ENCODE results near the gene PKN3.
A peak's percentile ranks its signal among the peaks of the same experiment; 100 is the strongest.
"Not testable (repeated sequence)": the region's sequence is repeated elsewhere in the genome, so short reads cannot be mapped to it uniquely, and the experiment has no call there.

Gene PKN3

DNA sequence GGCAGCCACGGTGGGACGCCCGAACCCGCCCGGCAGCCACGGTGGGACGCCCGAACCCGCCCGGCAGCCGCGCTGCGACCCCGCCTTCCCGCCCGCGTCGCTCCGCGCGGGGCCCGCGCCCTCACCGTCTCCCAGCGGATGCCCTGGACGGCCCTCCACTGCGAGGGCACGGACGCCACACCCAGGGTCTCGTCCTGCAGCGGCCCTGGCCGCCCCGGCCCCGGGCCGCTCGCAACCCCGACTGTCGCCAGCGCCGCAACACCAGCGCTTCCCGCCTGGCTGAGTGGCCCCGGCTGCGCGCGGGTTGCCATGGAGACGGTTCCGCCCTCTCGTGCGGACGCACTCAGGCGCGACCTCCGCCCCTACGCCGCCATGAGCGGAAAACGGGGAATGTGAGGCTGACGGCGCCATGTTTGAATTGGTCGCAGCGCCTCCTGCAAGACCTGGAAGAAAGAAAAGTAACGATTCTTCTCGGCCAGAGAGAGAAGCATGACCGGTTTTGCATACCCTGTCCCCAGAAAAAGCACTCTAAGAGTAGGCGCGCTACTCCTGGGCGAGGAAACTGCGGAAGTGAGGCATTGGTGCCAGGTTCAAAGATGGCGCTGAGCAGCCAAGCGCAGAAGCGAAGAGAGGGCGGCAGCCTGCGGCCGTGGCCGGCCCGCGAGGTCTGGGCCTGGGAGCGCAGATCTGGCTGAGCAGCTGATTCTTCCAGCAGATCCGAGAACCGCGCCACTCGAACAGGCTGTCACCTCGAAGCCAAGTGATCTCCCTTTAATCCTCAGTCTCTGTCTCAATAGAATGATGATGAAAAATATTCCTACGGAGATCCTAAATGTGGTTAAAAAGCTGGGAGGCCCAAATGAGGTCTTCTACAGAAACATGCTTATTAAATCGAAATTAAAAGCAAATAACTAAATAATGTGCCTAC lies 45.6 kb upstream of the PKN3 start, which contains the start of gene DYNC2I2:
DYNC2I2 (minus strand) TSS at position 432 of the 928 bp plus-strand sequence; CDS start at position 311, 121 bp downstream.
- Histone ChIP-seq H3K27ac (ENCODE audit: low read depth, low read length, poor library complexity, severe bottlenecking) (peak within 1 kb of the TSS; percentile 95), H3K9ac (ENCODE audit: low read length) (peak within 1 kb of the TSS; percentile 76), H3K4me2 (ENCODE audit: low read length) (peak within 1 kb of the TSS; percentile 68), H3K79me2 (ENCODE audit: insufficient read depth, low read length) (no peaks in the 10 kb centered on the region), H3K4me1 (ENCODE audit: insufficient read depth, low read length, severe bottlenecking) (peaks cover 11% of the 10 kb centered on the region), H4K20me1 (ENCODE audit: insufficient read depth, low read length) (no peaks in the 10 kb centered on the region), H3K9me2 (ENCODE audit: low read depth, low read length) (no peaks in the 10 kb centered on the region), H3K9me3 (ENCODE audit: low read length) (no peaks in the 10 kb centered on the region), H2AFZ (ENCODE audit: low read length) (peak within 1 kb of the TSS; percentile 0; the same call in 1 of the 2 replicates), H3K4me3 (ENCODE audit: low read depth, low read length, poor library complexity, severe bottlenecking) (peak within 1 kb of the TSS; percentile 69), H3K36me3 (ENCODE audit: insufficient read depth, low read length) (0 out of 2 replicates have a peak, but pooled peaks cover 6% of the 10 kb centered on the region), H3F3A (ENCODE audit: insufficient read depth, low read length) (no peaks in the 10 kb centered on the region), H3K27me3 (ENCODE audit: insufficient read depth, low read length) (no peaks in the 10 kb centered on the region)
- no peak for TF ChIP-seq EZH2 (IDR thresholded peaks at IDR 0.05; ENCODE audit: borderline replicate concordance, low read length)
- TF ChIP-seq CTCF (IDR thresholded peaks at IDR 0.05; ENCODE audit: low read length): no peak

GRCh38 chr9:128657344-128657704 lies 45.0 kb upstream of the PKN3 start:
- TF ChIP-seq EZH2 (IDR thresholded peaks at IDR 0.05; ENCODE audit: borderline replicate concordance, low read length) (no peak), CTCF (IDR thresholded peaks at IDR 0.05; ENCODE audit: low read length) (no peak)
- H3K9me3 ChIP-seq (ENCODE audit: low read length): no peaks in the 10 kb centered on the region
- peaks cover 11% of the 10 kb centered on the region for H3K4me1 ChIP-seq (ENCODE audit: insufficient read depth, low read length, severe bottlenecking)
- H3K4me3 ChIP-seq (ENCODE audit: low read depth, low read length, poor library complexity, severe bottlenecking): peak overlapping the region; percentile 69
- no peaks in the 10 kb centered on the region for H3F3A ChIP-seq (ENCODE audit: insufficient read depth, low read length)
- no peaks in the 10 kb centered on the region for H3K27me3 ChIP-seq (ENCODE audit: insufficient read depth, low read length)
- 0 out of 2 replicates have a peak, but pooled peaks cover 6% of the 10 kb centered on the region for H3K36me3 ChIP-seq (ENCODE audit: insufficient read depth, low read length)
- H3K27ac ChIP-seq (ENCODE audit: low read depth, low read length, poor library complexity, severe bottlenecking): peak overlapping the region; percentile 95
- H3K9ac ChIP-seq (ENCODE audit: low read length): peak overlapping the region; percentile 76
- no peak overlapping the region; the same call in 1 of the 2 replicates for H2AFZ ChIP-seq (ENCODE audit: low read length)
- H3K79me2 ChIP-seq (ENCODE audit: insufficient read depth, low read length): no peaks in the 10 kb centered on the region
- H3K4me2 ChIP-seq (ENCODE audit: low read length): peak overlapping the region; percentile 68
- H4K20me1 ChIP-seq (ENCODE audit: insufficient read depth, low read length): no peaks in the 10 kb centered on the region
- H3K9me2 ChIP-seq (ENCODE audit: low read depth, low read length): no peaks in the 10 kb centered on the region

DNA sequence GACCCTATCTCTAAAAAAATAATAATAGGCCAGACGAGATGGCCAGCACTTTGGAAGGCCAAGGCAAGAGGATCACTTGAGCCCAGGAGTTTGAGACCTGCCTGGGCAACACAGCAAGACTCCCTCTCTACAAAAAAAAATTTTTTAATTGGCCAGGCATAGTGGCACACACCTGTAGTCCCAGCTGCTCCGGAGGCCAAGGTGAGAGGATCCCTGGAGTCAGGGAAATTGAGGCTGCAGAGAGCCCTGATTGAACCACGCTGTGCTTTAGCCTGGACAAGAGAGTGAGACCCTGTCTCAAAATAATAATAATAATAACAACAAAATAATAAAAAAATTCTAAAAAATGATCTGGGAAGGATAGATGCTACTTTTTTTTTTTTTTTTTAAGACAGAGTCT lies 44.5 kb upstream of the PKN3 start:
- Histone ChIP-seq H3K79me2 (ENCODE audit: insufficient read depth, low read length) (no peaks in the 10 kb centered on the region), H3K27me3 (ENCODE audit: insufficient read depth, low read length) (no peaks in the 10 kb centered on the region), H3K4me2 (ENCODE audit: low read length) (no peak overlapping the region), H4K20me1 (ENCODE audit: insufficient read depth, low read length) (no peaks in the 10 kb centered on the region), H3K27ac (ENCODE audit: low read depth, low read length, poor library complexity, severe bottlenecking) (no peak overlapping the region), H3K9ac (ENCODE audit: low read length) (no peak overlapping the region), H3F3A (ENCODE audit: insufficient read depth, low read length) (no peaks in the 10 kb centered on the region), H2AFZ (ENCODE audit: low read length) (no peak overlapping the region), H3K9me3 (ENCODE audit: low read length) (no peaks in the 10 kb centered on the region), H3K4me3 (ENCODE audit: low read depth, low read length, poor library complexity, severe bottlenecking) (no peak overlapping the region), H3K36me3 (ENCODE audit: insufficient read depth, low read length) (0 out of 2 replicates have a peak, but pooled peaks cover 6% of the 10 kb centered on the region), H3K4me1 (ENCODE audit: insufficient read depth, low read length, severe bottlenecking) (peaks cover 11% of the 10 kb centered on the region), H3K9me2 (ENCODE audit: low read depth, low read length) (no peaks in the 10 kb centered on the region)
- TF ChIP-seq CTCF (IDR thresholded peaks at IDR 0.05; ENCODE audit: low read length) (no peak), EZH2 (IDR thresholded peaks at IDR 0.05; ENCODE audit: borderline replicate concordance, low read length) (no peak)

GRCh38 chr9:128666481-128666941 lies 35.8 kb upstream of the PKN3 start:
- H2AFZ ChIP-seq (ENCODE audit: low read length); H3F3A ChIP-seq (ENCODE audit: insufficient read depth, low read length); H3K4me3 ChIP-seq (ENCODE audit: low read depth, low read length, poor library complexity, severe bottlenecking); H4K20me1 ChIP-seq (ENCODE audit: insufficient read depth, low read length); H3K27ac ChIP-seq (ENCODE audit: low read depth, low read length, poor library complexity, severe bottlenecking); H3K36me3 ChIP-seq (ENCODE audit: insufficient read depth, low read length); H3K4me1 ChIP-seq (ENCODE audit: insufficient read depth, low read length, severe bottlenecking); H3K4me2 ChIP-seq (ENCODE audit: low read length); H3K9ac ChIP-seq (ENCODE audit: low read length); H3K79me2 ChIP-seq (ENCODE audit: insufficient read depth, low read length); H3K27me3 ChIP-seq (ENCODE audit: insufficient read depth, low read length); H3K9me2 ChIP-seq (ENCODE audit: low read depth, low read length); H3K9me3 ChIP-seq (ENCODE audit: low read length): not testable (repeated sequence)

Data from OCI-LY1 (cell line).